AG09319 (cell line): ENCODE results near the gene SOX2.

Experiments used
- DNase-seq: peaks from one replicate; pipeline ENCODE4 v3.0.0-alpha.2; 2010; ENCODE audit warnings: low read depth; ENCODE audit errors: extremely low read depth
- CTCF ChIP-seq: IDR thresholded peaks from 2 replicates; pipeline ENCODE4 v1.5.1; 2011; ENCODE audit warnings: low read depth, mild to moderate bottlenecking, inconsistent platforms, low read length, moderate library complexity

SOX2 gene

GRCh38 chr3:181713676-181714612 is 2.2 kb downstream of the SOX2 start:
- no peak for TF ChIP-seq CTCF
- no peak for DNase-seq

- DNase-seq: no peak
- TF ChIP-seq CTCF: no peak
Observed at GRCh38 chr3:181715571-181716340, 4.0 kb downstream of the SOX2 start.

- no peak for DNase-seq
- TF ChIP-seq CTCF: no peak
Observed at GRCh38 chr3:181716966-181717365, 5.2 kb downstream of the SOX2 start.

GRCh38 chr3:181717549-181718171 is 5.9 kb downstream of the SOX2 start:
- no peak for DNase-seq
- TF ChIP-seq CTCF: no peak

GRCh38 chr3:181718369-181718768 is 6.6 kb downstream of the SOX2 start:
- no peak for DNase-seq
- no peak for TF ChIP-seq CTCF

- TF ChIP-seq CTCF: no peak
- no peak for DNase-seq
Observed at GRCh38 chr3:181718987-181719911, 7.5 kb downstream of the SOX2 start.
